OCI-LY1 (cell line): ENCODE results near the gene SCAPER.

Experiments
- H2AFZ ChIP-seq: fragments of 200-600 bp; sonication (generic), shearing (Covaris generic); 2 replicates; pipeline ENCODE4 v1.6.0; 2014; ENCODE audit warnings: antibody characterized with exemption, mild to moderate bottlenecking, low read length
- H3F3A ChIP-seq: fragments of 200-600 bp; sonication (generic), shearing (Covaris generic); 2 replicates; pipeline ENCODE4 v1.6.0; 2014; ENCODE audit warnings: mild to moderate bottlenecking, antibody characterized with exemption, low read length, moderate library complexity; ENCODE audit not compliant: insufficient read depth
- H3K27ac ChIP-seq: fragments of 200-600 bp; sonication (generic); 2 replicates; pipeline ENCODE4 v1.5.1; 2014; ENCODE audit warnings: low read length, mixed run types, mild to moderate bottlenecking, low read depth; ENCODE audit not compliant: poor library complexity, severe bottlenecking
- H3K27me3 ChIP-seq: fragments of 200-600 bp; sonication (generic); 2 replicates; pipeline ENCODE4 v1.6.0; 2014; ENCODE audit warnings: antibody characterized with exemption, mild to moderate bottlenecking, low read length, moderate library complexity; ENCODE audit not compliant: insufficient read depth
- H3K36me3 ChIP-seq: fragments of 200-600 bp; sonication (generic); 2 replicates; pipeline ENCODE4 v1.6.1; 2014; ENCODE audit warnings: mild to moderate bottlenecking, antibody characterized with exemption, low read length, moderate library complexity, mixed read lengths; ENCODE audit not compliant: insufficient read depth
- H3K4me1 ChIP-seq: fragments of 200-600 bp; sonication (generic); 2 replicates; pipeline ENCODE4 v1.5.1; 2014; ENCODE audit warnings: mild to moderate bottlenecking, low read length, moderate library complexity; ENCODE audit not compliant: insufficient read depth, severe bottlenecking
- H3K4me2 ChIP-seq: fragments of 200-600 bp; sonication (generic), shearing (Covaris generic); 2 replicates; pipeline ENCODE4 v1.6.1; 2014; ENCODE audit warnings: low read length
- H3K4me3 ChIP-seq: fragments of 200-600 bp; sonication (generic); 2 replicates; pipeline ENCODE4 v1.5.1; 2014; ENCODE audit warnings: low read length, low read depth, mild to moderate bottlenecking, mixed read lengths; ENCODE audit not compliant: poor library complexity, severe bottlenecking
- H3K79me2 ChIP-seq: fragments of 200-600 bp; shearing (Covaris generic); 2 replicates; pipeline ENCODE4 v1.6.1; 2016; ENCODE audit warnings: mixed run types, low read length, mixed read lengths; ENCODE audit not compliant: insufficient read depth
- H3K9ac ChIP-seq: fragments of 200-600 bp; sonication (generic), shearing (Covaris generic); 2 replicates; pipeline ENCODE4 v1.6.1; 2014; ENCODE audit warnings: mild to moderate bottlenecking, low read length, mixed read lengths
- H3K9me2 ChIP-seq: fragments of 200-600 bp; sonication (generic), shearing (Covaris generic); 2 replicates; pipeline ENCODE4 v1.6.1; 2014; ENCODE audit warnings: low read depth, mild to moderate bottlenecking, low read length, mixed read lengths
- H3K9me3 ChIP-seq: fragments of 200-600 bp; shearing (Covaris generic); 2 replicates; pipeline ENCODE4 v1.6.1; 2014; ENCODE audit warnings: low read length, mixed read lengths
- H4K20me1 ChIP-seq: fragments of 200-600 bp; sonication (generic), shearing (Covaris generic); 2 replicates; pipeline ENCODE4 v1.6.0; 2016; ENCODE audit warnings: mild to moderate bottlenecking, low read length; ENCODE audit not compliant: insufficient read depth
- EZH2 ChIP-seq: fragments of 200-600 bp; sonication (generic), shearing (Covaris generic); IDR thresholded peaks from 2 replicates; pipeline ENCODE4 v1.8.0; 2017; ENCODE audit warnings: borderline replicate concordance, mixed run types, mild to moderate bottlenecking, antibody characterized with exemption, low read length, moderate library complexity, mixed read lengths
- TF ChIP-seq, protein P1 (sequence below): fragments of 200-600 bp; sonication (generic), shearing (Covaris generic); IDR thresholded peaks from 2 replicates; pipeline ENCODE4 v1.5.1; 2017; ENCODE audit warnings: mild to moderate bottlenecking, antibody characterized with exemption, low read length, moderate library complexity, mixed read lengths

SCAPER gene

DNA sequence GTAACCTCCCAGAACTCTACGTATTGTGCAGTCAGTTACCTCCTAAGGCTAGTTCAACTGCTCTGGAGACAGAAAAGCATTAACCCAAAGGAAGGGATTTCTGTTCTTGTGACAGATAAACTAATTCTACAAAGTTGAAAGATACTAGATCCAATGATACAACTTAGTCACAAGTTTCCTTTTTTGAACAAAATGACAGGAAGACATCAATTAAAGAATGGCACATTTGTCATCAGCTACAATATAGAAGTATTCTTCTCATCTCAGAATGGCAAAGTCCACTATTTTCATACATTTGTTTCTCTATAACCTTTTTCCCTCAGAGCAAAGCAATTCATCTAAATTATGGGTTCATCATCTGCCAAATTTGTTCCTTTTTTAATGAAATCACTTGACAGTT lies 524.9 kb downstream of the SCAPER start:
- H3K9me2 ChIP-seq = no peaks in the 10 kb centered on the region
- no peaks in the 10 kb centered on the region for H3K27me3 ChIP-seq
- no peaks in the 10 kb centered on the region for H3K9me3 ChIP-seq
- no peaks in the 10 kb centered on the region for H4K20me1 ChIP-seq
- no peaks in the 10 kb centered on the region for H3F3A ChIP-seq
- H3K79me2 ChIP-seq = no peaks in the 10 kb centered on the region
- H2AFZ ChIP-seq = no peak overlapping the region
- no peak overlapping the region for H3K27ac ChIP-seq
- no peak overlapping the region for H3K9ac ChIP-seq
- no peak overlapping the region for H3K4me3 ChIP-seq
- no peak overlapping the region for H3K4me2 ChIP-seq
- H3K36me3 ChIP-seq = no peaks in the 10 kb centered on the region
- no peaks in the 10 kb centered on the region for H3K4me1 ChIP-seq
- no peak for TF ChIP-seq EZH2
- TF ChIP-seq, protein P1, sequence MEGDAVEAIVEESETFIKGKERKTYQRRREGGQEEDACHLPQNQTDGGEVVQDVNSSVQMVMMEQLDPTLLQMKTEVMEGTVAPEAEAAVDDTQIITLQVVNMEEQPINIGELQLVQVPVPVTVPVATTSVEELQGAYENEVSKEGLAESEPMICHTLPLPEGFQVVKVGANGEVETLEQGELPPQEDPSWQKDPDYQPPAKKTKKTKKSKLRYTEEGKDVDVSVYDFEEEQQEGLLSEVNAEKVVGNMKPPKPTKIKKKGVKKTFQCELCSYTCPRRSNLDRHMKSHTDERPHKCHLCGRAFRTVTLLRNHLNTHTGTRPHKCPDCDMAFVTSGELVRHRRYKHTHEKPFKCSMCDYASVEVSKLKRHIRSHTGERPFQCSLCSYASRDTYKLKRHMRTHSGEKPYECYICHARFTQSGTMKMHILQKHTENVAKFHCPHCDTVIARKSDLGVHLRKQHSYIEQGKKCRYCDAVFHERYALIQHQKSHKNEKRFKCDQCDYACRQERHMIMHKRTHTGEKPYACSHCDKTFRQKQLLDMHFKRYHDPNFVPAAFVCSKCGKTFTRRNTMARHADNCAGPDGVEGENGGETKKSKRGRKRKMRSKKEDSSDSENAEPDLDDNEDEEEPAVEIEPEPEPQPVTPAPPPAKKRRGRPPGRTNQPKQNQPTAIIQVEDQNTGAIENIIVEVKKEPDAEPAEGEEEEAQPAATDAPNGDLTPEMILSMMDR = no peak

DNA sequence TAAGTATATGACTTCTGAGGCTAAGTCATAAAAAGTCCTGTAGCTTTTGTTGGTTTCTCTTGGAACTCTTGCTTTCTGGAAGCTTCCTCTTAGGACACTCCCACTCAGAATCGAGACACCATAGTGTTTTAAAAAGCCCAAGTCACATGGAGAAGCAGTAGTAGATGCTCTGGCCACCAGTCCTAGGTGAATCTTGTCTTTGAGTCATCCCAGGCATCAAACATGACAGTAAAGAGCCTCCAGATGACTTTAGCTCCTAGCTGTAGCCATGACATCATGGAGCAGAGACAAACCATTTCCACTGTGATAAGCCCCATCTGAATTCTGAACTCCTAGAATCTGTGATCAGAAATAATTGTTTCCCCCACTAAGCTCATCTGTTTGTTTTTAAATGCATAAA lies 526.4 kb downstream of the SCAPER start:
- TF ChIP-seq, protein P1 = no peak
- TF ChIP-seq EZH2 = no peak
- H2AFZ ChIP-seq = no peak overlapping the region
- no peak overlapping the region for H3K27ac ChIP-seq

DNA sequence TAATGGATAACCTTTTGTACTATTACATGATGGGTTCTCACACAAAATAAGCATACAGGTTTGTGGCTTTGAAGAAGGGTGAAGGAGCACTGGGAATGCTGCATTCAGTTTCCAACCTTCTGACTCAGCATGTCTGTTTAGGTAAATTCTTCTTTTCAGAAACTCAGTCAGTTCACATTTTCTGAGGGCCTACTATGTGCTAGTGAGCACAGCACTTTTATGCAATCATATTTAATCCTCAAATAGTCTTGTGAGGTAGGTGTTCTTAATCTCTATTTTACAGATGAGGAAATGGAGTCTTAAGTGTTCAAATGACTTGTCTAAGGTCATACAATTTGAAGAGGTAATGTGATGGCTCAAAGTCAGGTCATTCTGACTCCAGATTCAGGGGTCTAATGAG lies 527.4 kb downstream of the SCAPER start:
- Histone ChIP-seq H3K9me3 (no peaks in the 10 kb centered on the region), H2AFZ (no peak overlapping the region), H3K4me3 (no peak overlapping the region), H4K20me1 (no peaks in the 10 kb centered on the region), H3K79me2 (no peaks in the 10 kb centered on the region), H3K27ac (no peak overlapping the region), H3K9me2 (no peaks in the 10 kb centered on the region), H3K36me3 (no peaks in the 10 kb centered on the region), H3K27me3 (no peaks in the 10 kb centered on the region), H3K4me1 (no peaks in the 10 kb centered on the region), H3K9ac (no peak overlapping the region), H3F3A (no peaks in the 10 kb centered on the region), H3K4me2 (no peak overlapping the region)
- TF ChIP-seq, protein P1 = no peak
- TF ChIP-seq EZH2 = no peak

More for the DNA sequence above, 526.4 kb downstream of the SCAPER start:
- Histone ChIP-seq H3K79me2 (no peaks in the 10 kb centered on the region), H3K9me2 (no peaks in the 10 kb centered on the region), H4K20me1 (no peaks in the 10 kb centered on the region), H3K9ac (no peak overlapping the region), H3K4me2 (no peak overlapping the region), H3K27me3 (no peaks in the 10 kb centered on the region), H3K9me3 (no peaks in the 10 kb centered on the region), H3K36me3 (no peaks in the 10 kb centered on the region), H3K4me3 (no peak overlapping the region), H3K4me1 (no peaks in the 10 kb centered on the region), H3F3A (no peaks in the 10 kb centered on the region)
